ENCODE results near the gene LIPC.

Gene LIPC

GRCh38 chr15:58431221-58432149 lies at the start of gene LIPC:
Gene LIPC (plus strand): TSS chr15:58431991. CDS start chr15:58432033, 42 bp downstream.
- DNase-seq (ENCODE audit: low read depth in 2 of 2): no peak

GRCh38 chr15:58383876-58384275 lies 47.9 kb upstream of the LIPC start:
- peak; percentile 17 to 18 for DNase-seq (ENCODE audit: low read depth in 2 of 2)

GRCh38 chr15:58384667-58385066 lies 47.1 kb upstream of the LIPC start:
- DNase-seq (ENCODE audit: low read depth in 2 of 2): no peak

GRCh38 chr15:58386081-58386480 lies 45.7 kb upstream of the LIPC start:
- DNase-seq (ENCODE audit: low read depth in 2 of 2): no peak

- DNase-seq (ENCODE audit: low read depth in 2 of 2): no peak
Observed at GRCh38 chr15:58386641-58387040, 45.1 kb upstream of the LIPC start.

GRCh38 chr15:58387130-58387529 lies 44.7 kb upstream of the LIPC start:
- DNase-seq (ENCODE audit: low read depth in 2 of 2): no peak

- no peak for DNase-seq (ENCODE audit: low read depth in 2 of 2)
Observed at GRCh38 chr15:58388211-58388610, 43.6 kb upstream of the LIPC start.

- no peak for DNase-seq (ENCODE audit: low read depth in 2 of 2)
Observed at GRCh38 chr15:58390118-58390517, 41.7 kb upstream of the LIPC start.

GRCh38 chr15:58390655-58391054 lies 41.1 kb upstream of the LIPC start:
- no peak for DNase-seq (ENCODE audit: low read depth in 2 of 2)

GRCh38 chr15:58391088-58391487 lies 40.7 kb upstream of the LIPC start:
- no peak for DNase-seq (ENCODE audit: low read depth in 2 of 2)

GRCh38 chr15:58392141-58392540 lies 39.6 kb upstream of the LIPC start:
- no peak for DNase-seq (ENCODE audit: low read depth in 2 of 2)

GRCh38 chr15:58392611-58393161 lies 39.1 kb upstream of the LIPC start:
- no peak for DNase-seq (ENCODE audit: low read depth in 2 of 2)

GRCh38 chr15:58393241-58393662 lies 38.5 kb upstream of the LIPC start:
- DNase-seq (ENCODE audit: low read depth in 2 of 2): no peak

- no peak for DNase-seq (ENCODE audit: low read depth in 2 of 2)
Observed at GRCh38 chr15:58396181-58396580, 35.6 kb upstream of the LIPC start.

- no peak for DNase-seq (ENCODE audit: low read depth in 2 of 2)
Observed at GRCh38 chr15:58398071-58398470, 33.7 kb upstream of the LIPC start.

GRCh38 chr15:58398643-58399042 lies 33.1 kb upstream of the LIPC start:
- DNase-seq (ENCODE audit: low read depth in 2 of 2): no peak

GRCh38 chr15:58399739-58400138 lies 32.1 kb upstream of the LIPC start:
- no peak for DNase-seq (ENCODE audit: low read depth in 2 of 2)

GRCh38 chr15:58401276-58401675 lies 30.5 kb upstream of the LIPC start:
- DNase-seq (ENCODE audit: low read depth in 2 of 2): no peak

- no peak for DNase-seq (ENCODE audit: low read depth in 2 of 2)
Observed at GRCh38 chr15:58401991-58402649, 29.7 kb upstream of the LIPC start.

GRCh38 chr15:58403581-58403980 lies 28.2 kb upstream of the LIPC start:
- no peak for DNase-seq (ENCODE audit: low read depth in 2 of 2)

GRCh38 chr15:58404020-58404419 lies 27.8 kb upstream of the LIPC start:
- no peak for DNase-seq (ENCODE audit: low read depth in 2 of 2)

- no peak for DNase-seq (ENCODE audit: low read depth in 2 of 2)
Observed at GRCh38 chr15:58404722-58405121, 27.1 kb upstream of the LIPC start.

- DNase-seq (ENCODE audit: low read depth in 2 of 2): no peak
Observed at GRCh38 chr15:58405865-58406264, 25.9 kb upstream of the LIPC start.

Data from activated CD4-positive, alpha-beta T cell treated with anti-CD3 and anti-CD28 coated beads for 24 hours (primary cell).